HG02970 (cell line): ENCODE measurements around the gene RBBP8NL.

ENCODE experiments used
- ATAC-seq: cut with Tn5 transposase; IDR thresholded peaks from one replicate; pipeline ENCODE4 v1.9.1; 2021; ENCODE audit warnings: mild to moderate bottlenecking, moderate library complexity, moderate number of reproducible peaks; ENCODE audit not compliant: unreplicated experiment, low FRiP score

RBBP8NL gene, protein sequence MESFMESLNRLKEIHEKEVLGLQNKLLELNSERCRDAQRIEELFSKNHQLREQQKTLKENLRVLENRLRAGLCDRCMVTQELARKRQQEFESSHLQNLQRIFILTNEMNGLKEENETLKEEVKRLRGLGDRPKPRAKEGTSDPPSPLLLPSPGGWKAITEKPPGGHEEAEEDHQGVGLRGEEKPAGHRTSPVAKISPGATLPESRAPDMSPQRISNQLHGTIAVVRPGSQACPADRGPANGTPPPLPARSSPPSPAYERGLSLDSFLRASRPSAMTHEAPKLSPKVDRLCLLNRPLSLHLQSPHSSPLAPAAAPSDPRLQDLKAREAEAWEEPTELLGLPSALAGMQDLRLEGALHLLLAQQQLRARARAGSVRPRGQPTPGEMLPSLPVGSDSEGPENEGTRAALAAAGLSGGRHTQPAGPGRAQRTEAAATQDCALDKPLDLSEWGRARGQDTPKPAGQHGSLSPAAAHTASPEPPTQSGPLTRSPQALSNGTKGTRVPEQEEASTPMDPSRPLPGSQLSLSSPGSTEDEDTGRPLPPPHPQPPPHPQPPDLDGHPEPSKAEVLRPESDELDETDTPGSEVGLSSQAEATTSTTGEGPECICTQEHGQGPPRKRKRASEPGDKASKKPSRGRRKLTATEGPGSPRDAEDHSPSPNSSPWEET

DNA sequence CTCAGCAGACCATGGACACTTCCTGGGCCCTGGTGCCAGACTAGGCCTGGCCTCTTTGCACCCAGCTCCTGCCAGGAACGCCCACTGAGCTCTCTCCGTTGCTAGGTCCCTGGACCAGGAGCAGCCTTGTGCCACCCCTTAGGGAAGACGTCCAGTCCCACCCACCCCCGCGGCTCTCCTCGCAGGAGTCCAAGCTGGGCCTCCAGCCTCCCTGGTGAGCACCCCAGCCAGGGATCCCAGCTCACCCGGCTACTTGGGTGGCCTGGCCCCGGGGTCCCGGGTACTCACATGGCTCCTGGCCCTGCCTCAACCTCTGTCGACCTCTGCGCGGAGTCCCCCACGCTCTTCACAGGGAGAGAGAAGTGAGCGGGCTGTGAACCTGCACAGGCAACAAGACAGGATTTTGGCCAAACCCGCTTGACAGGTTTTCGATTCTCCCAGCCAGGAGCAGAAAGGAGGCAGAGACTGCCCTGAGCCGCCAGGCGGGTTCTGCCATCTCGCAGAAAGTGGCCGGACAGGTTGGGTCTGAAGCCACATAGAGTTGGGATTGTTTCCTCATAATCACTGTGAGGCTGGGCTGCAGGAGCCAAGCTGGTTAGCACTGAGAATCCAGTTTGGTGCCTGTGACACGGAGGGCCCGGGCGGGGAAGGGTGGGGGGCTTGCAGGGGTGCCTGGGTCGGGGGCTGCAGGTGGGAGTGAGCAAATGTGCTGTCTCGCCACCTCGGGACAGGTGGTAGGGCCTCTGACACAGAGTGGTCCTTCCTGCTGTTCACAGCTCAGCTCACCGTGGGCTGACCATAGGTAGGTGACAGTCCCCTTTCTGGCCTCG lies at the start of gene RBBP8NL:
Gene RBBP8NL (minus strand): TSS at position 368 of the 830 bp plus-strand sequence. CDS start 7,892 bp downstream, outside the sequence.
- no peak for ATAC-seq

DNA sequence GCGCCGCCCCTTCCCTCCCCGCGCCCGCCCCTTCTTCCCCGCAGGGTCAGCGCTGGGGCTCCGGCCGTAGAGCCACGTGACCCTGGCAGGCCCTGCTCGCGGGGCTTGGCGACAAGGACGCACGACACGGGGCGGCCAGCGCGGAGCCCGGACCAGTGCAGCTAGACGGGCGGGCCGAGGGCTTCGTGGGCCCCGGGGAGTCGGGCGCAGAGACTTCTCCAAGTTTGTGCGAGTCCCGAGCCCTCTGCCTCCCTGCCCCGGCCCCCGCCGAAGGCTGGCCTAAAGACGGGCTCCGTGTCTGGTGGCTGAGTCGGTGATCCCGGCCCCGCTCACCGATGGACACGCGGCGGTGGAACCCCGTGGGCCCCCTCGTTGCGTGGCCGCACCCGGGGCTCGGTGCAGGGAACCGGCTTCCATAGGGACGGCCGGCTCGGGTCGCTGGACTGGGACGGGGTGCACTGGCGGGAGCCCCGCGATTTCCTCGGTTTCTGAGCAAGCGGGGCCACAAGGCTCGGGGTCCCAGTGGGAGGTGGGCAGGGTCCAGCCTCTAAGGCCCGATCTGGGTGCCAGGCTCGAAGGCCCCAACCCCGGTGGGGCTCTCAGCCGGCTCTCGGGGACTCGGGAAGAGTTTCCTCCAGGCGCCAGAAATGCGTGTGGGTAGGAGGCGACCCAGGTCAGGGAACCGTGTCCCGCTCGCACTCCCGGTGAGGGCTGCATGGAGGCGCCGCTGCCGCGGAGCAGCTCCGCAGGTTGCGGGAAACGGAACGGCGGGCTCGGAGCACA lies 48.9 kb upstream of the RBBP8NL start:
- ATAC-seq = no peak

DNA sequence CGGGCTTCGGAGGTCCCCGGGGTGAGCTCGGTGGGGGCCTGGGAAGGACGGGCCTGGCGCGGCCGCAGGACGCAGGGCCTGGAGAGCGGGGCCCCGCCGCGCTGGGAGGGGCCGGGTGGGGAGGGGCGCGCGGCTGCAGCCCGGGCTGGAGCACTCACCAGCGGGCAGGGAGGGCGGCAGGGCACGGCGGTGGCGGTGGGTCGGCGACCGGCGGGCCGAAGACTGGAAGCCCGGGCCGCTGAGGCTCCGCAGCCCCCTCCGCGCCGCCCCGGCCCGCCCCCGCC lies 48.4 kb upstream of the RBBP8NL start, which contains the start of gene GATA5:
Gene GATA5 (minus strand): TSS at position 224 of the 284 bp plus-strand sequence. CDS start 474 bp downstream, outside the sequence.
- no peak for ATAC-seq

DNA sequence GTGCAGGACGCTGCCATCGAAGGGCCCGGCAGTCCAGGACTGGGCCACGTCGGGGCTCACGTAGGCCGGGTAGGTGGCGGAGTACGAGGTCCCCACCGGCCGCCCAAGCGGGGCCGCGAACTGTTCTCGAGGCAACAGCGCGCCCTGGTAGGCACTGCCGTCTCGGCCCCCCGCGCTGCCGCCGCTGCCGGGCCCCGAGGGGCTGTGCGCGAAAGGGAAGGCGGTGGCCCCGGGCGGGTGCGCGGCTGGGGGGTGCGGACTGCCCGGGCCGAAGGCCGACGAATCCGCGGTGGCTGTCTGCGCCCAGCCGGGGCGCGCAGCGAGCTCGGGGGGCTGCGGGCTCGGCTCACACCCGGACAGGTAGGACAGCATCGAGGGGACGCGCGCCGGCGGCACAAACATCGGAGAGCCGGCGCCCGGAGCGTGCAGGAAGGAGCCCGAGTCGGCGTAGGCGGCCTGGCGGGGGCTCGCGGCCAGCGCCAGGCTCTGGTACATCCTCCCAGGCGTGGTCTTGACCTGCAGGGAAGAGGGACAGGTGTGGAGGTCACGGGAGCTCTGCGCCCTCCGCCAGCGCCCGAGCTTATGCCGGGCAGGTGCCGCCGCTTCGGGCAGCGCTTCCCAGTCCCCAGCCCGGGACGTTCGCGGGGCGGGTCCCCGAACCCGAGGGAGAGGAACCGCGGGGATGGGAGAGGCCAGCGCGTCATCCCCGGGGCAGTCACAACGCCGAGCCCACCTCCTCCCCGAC lies 47.9 kb upstream of the RBBP8NL start:
- no peak for ATAC-seq

DNA sequence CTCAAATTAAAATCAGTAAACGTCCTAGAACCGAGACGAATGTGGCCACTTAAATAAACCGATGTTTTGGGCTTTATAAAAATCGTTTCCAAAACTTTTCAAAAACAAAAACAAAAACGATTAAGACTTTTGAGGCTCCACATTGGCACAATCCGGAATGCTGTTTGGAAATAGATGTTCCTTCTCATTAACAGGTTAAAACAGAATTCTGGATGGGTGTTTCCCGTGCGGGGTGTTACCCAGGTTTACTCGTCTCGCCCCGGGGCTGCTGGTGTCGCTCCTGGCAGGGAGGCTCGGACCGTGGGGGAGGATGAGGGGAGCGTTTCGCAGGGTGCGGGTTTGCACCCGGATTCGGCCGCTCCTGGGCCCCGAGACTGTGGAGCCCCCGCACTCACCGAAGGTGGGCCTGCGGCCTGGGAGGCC lies 47.3 kb upstream of the RBBP8NL start:
- ATAC-seq = no peak

DNA sequence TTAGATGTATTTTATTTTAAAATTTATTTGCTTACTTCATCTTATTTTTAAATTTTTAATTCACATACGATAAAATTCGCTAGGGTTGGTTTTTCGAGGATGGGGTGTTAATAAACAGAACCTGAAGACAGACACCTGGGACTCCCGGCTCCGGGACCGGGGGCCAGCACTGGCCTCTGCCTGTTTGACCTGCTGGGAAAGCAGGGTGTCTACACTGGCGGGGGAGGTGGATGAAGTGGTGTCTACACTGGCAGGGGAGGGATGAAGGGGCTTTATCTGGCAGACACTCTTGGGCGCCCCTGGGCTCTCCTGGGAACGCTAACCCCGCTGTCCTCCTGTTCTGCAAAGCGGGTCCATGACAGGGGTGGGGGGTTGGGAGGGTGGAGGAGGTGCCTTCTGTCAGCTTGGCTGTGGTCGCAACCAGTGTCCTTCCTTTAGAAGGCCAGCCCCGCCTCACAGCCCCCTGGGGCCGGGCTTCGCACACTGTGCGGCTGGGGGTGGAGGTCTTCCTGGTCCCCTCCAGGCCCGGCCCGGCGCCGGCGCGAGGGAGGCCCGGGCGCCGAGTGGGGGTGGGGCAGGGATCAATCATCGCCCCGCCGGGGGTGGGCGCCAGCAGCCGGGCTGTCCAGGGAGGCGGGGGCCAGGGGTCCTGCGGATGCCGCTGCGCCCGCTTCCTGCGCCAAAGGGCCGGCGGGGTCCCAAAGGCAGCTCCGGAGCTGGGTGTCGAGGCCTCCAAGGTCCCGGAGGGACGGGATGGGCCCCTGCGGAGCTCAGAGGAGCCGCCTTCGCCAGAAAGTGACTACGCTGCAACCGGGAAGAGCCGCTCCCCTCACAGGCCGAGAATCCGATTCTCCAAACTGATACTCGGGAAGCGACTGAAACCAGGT lies 46.6 kb upstream of the RBBP8NL start:
- no peak for ATAC-seq

DNA sequence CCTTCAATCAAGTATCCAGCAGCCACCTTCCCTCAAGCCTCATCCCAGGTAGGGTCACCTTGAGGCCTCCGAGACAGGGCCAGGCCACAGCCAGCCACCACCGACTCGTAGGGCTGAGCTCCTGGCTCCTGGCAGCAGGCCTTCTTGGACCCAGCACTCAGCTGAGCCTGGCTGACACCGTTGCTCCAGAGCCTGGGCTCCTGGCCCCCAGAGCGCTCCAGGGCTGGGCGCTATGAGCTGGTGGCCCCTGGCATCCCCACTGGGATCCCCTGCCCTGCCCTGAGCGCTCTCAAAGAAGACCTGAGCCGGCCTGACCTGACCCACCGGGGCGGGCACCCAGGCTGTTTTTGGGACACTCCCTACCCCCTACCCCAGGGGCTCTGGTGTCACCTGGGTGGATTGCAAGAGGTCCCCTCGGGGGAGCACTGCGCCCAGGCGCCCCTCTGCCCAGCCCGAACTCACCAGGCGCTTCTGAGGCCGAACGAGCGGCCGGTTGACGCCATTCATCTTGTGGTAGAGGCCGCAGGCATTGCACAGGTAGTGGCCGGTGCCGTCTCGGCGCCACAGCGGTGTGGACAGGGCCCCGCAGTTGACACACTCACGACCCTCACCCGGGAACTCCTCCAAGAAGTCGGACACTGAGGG lies 45.7 kb upstream of the RBBP8NL start:
- ATAC-seq = no peak

DNA sequence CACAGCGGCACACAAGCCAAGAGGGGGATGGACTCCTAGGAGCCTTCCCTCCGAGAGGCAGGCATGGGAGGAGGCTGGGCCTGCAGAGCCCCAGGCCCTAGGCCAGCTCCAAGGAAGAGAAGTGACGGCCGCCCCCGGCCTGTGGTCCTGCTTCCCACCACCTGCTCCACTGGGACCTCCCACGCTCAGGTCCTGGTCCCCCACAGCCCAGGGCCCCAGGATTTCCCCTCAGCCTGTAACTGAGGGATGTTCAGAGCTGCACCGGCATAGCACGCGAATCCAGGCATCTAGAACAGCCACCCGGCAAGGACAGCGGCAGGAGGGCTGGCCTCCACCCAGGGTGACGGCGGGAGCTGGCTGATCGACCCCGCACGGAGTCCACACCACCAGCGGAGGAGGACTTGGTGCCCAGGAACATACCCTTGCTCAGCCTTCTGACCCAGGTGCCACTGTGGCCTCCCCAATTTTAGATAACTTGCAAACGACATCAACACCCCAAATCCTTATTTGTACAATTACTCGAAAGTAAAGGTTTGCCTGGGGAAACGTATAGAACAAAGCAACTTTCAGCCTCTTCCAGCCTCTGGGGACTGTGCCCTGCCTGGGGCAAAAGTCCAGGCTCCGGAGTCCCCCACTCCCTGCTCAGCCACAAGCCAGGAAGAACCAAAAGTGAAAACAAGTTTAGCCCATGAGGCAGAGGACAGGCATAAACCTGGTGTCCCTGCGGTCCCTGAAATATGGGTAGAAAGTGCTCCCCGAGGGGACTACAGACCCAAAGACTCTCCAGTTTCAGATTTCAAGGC lies 45.0 kb upstream of the RBBP8NL start:
- no peak for ATAC-seq

DNA sequence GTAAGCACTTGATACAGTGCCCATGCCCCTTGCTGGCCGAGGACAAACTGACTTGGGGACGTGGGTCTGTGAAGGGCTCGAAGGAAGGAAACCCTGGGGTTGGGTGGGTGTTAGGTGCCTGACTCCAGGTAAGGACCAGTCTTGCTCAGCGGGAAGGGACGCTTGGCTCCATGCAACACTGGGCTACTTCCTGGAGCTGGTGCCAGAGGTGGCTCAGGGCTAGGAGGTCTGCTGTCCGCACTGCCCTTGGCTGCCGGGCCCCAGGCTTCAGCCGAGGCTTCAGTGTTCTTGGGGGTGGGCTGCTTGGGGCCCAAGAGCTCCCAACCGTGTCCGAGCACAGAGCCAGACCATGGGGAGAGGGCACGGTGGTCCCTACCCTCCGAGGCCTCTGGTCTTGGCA lies 43.1 kb upstream of the RBBP8NL start:
- ATAC-seq = no peak

DNA sequence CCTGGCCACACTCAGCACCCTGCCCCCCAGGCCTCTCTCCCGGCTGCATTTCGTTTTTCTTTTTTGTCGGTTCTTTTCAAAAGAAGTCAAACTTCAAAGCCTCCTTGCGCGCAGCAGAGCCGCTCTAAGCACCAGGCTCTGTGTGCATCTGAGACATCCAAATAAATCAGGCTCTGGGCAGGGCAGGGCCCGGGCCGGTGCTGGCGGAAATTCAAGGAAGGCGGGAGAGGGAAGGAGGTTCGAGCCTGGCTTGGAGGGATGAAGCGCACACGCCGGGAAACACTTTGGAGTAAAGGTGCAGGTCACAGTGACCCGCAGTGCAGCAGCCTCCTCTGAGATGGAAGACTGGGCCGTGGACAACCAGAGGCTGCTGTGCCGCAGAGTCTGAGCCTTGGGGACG lies 42.7 kb upstream of the RBBP8NL start:
- ATAC-seq = no peak

DNA sequence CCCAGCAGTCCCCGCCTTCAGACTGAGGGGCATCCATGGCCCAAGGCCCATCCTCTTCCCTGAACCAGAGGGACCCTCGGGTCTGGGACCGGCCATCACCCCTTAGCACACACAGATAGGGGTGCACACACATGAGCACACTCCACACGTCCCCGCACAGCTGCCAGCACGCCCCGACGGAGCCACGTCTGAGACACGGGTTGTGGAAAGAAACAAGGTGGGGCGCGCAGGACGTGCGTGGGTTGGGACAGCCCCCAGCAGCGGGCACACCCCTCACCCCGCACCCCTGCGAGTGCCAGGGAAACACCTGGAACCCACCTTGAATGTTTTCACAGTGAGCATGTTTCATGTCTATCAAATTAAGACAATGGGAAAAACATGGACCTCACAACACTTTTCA lies 42.0 kb upstream of the RBBP8NL start:
- no peak for ATAC-seq

DNA sequence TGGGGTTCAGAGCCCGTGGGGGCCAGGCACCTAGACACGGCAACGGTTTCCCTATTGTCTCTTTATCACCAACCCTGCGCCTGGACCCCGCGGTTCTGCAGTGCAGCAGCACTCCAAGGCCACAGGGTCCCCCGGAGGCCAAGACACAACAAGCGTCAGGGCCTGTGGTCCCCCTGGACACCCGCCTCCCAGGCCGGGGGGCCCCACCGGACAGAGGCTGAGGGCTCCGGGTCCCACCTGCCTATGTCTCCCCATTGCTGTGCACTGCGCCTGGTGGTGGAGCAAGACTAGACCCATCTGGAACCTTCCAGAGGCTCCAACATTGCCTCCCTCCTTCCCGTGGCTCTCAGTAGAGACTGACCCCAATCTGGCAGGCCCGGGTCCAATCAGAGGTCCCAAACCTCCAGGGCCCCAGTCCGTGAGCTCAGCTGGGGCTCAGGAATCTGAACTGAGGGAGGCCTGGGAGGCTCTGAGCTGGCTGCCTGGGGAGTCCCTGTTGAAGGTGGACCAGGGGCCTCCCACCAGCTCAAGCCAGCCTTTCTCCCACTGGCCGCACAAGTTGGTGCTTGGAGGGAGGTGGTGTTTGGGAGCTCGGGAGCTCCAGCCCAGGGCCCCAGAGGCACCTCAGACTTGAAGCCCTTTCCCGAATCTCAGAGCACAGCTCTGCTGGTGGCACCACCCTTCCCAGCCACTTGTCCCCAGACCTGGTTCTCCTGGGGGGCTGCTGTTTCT lies 39.6 kb upstream of the RBBP8NL start:
- no peak for ATAC-seq

DNA sequence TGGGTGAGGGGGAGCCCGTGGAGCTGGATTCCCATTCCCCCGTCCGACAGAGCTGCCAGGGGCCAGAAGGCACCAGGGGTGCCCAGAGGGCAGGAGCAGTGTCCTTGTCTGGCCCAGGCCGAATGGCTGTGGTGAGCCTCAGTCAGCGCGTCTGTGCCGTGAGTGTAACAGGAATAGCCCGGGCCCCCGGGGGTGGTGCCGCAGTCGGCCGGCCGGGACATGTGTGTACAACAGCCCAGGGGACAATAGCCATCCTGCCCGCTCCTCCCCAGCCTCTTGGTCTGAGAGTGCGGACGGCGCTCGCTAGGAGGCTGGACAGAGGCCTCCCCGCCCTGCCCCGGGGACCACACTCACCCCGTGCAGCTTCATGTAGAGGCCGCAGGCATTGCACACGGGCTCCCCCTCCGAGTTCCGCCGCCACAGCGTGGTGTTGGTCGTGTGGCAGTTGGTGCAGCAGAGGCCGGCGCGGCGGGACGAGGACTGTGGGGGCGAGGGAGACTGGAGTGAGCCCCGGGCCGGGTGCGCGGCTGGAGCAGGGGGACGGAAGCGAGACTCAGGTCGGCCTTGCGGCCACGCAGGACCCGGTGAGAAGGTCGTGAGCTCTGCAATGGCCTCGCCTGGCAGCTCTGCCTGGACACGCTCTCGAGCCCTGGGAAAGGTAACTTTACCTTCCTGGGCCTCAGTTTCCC lies 38.9 kb upstream of the RBBP8NL start:
- no peak for ATAC-seq

DNA sequence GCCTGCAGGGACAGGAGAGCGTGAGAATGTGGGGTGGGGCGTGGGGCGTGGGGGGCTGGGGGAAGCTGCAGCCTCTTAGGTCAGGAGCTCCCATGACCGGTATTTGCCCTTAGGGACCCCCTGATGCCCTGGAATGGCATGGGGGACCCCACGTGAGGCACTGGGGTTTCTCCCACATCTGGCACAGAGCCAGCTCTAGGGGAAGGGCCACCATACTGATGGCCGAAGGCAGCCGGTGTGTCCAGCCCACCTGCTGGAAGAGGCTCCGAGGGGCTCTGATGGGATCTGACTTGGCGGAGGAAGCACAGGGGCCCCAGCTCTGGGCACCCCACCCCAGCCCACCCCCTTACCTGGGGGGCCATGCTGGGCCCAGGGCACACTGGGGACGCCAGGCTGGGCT lies 37.7 kb upstream of the RBBP8NL start:
- no peak for ATAC-seq

DNA sequence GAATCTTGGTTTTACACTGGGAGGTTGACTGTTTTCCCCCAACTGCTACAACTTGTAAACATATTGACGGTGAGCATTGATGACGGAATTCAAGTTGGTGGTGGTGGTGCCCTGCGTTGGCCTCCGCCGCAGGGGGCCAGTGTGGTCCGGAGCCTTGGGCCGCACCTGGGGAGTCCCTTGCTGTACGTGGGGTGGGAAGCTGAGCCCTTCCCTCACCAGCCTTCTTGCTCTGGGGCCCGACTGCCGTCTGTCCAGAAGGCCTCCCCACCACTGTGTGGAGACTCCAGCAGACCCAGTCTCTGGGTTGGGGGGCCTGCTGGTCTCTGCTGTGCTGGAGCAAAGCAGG lies 37.1 kb upstream of the RBBP8NL start:
- no peak for ATAC-seq

DNA sequence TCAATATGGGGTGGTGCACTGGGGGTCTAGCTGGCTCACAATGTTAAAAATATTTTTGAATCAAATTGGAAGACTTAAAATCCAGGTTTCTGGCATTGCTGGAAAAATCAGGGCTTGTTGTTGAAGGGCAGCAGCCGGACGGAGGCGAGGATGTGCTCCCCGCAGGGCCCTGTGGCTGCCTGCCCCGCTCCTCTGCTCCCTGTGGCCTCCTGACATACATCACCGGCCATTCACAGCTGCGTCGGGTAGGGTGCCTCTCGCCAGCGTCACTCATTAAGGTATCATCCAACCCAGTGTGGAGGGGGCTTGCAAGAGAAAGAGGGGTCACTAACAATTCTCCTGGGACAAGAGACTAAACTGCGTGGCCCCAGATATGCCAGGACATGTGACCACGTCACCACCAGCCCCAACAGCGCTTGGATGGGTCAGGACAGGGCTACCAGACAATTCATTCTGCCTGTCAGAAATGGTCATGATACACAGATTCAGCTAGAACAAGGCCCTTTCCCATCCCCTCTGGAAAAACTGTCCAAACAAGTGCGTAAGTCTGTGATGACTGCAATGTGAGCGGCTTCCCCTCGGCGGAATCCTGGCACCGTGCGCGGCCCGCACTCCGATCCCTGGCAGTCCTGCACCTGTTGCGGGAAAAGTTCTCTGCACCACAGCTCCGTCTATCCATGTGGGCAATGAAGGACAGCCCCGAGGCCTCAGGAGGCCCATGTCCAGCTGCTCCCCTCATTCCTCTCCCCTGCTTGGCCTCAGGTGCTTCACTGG lies 36.5 kb upstream of the RBBP8NL start:
- ATAC-seq = no peak
